ENCODE data around the gene ALKBH1. TPM values are rescaled to one million over a fixed set of nuclear protein-coding genes. Genes with fewer than 3 reads are reported as not detected.
"Not testable (repeated sequence)": the region's sequence is repeated elsewhere in the genome, so short reads cannot be mapped to it uniquely, and the experiment has no call there.

Gene ALKBH1
- total RNA-seq, 1 experiment from 2014 or later: 20.3 TPM

- no peak for DNase-seq (ENCODE audit: low read depth)
These were observed 32.9 kb downstream of the ALKBH1 start for GRCh38 chr14:77674931-77675330.

- no peak for DNase-seq (ENCODE audit: low read depth)
These were observed 34.6 kb downstream of the ALKBH1 start for GRCh38 chr14:77673193-77673592.

- no peak for DNase-seq (ENCODE audit: low read depth)
These were observed 40.5 kb downstream of the ALKBH1 start for GRCh38 chr14:77667331-77667730.

GRCh38 chr14:77663293-77663692, 44.5 kb downstream of the ALKBH1 start:
- peak; percentile 17 for DNase-seq (ENCODE audit: low read depth)

GRCh38 chr14:77661562-77661961, 46.3 kb downstream of the ALKBH1 start:
- DNase-seq (ENCODE audit: low read depth): not testable (repeated sequence)

GRCh38 chr14:77660754-77661153, 47.1 kb downstream of the ALKBH1 start:
- no peak for DNase-seq (ENCODE audit: low read depth)

- no peak for DNase-seq (ENCODE audit: low read depth)
These were observed 48.0 kb downstream of the ALKBH1 start for GRCh38 chr14:77659831-77660230.

- DNase-seq (ENCODE audit: low read depth): no peak
These were observed 50.5 kb downstream of the ALKBH1 start for GRCh38 chr14:77657280-77657679.

GRCh38 chr14:77654001-77654441, 53.8 kb downstream of the ALKBH1 start:
- DNase-seq (ENCODE audit: low read depth): no peak

GRCh38 chr14:77649326-77649725, 58.5 kb downstream of the ALKBH1 start:
- DNase-seq (ENCODE audit: low read depth): no peak

GRCh38 chr14:77648520-77649200, 59.2 kb downstream of the ALKBH1 start:
- no peak for DNase-seq (ENCODE audit: low read depth)

GRCh38 chr14:77647853-77648252, 60.0 kb downstream of the ALKBH1 start:
- no peak for DNase-seq (ENCODE audit: low read depth)

GRCh38 chr14:77646907-77647306, 60.9 kb downstream of the ALKBH1 start:
- no peak for DNase-seq (ENCODE audit: low read depth)

- no peak for DNase-seq (ENCODE audit: low read depth)
These were observed 62.1 kb downstream of the ALKBH1 start for GRCh38 chr14:77645520-77646230.

GRCh38 chr14:77642407-77642806, 65.4 kb downstream of the ALKBH1 start:
- DNase-seq (ENCODE audit: low read depth): no peak

GRCh38 chr14:77641534-77642341, 66.1 kb downstream of the ALKBH1 start:
- no peak for DNase-seq (ENCODE audit: low read depth)

GRCh38 chr14:77640756-77641533, 66.9 kb downstream of the ALKBH1 start:
- DNase-seq (ENCODE audit: low read depth): no peak

GRCh38 chr14:77638771-77639171, 69.1 kb downstream of the ALKBH1 start:
- peak; percentile 84 for DNase-seq (ENCODE audit: low read depth)

- not testable (repeated sequence) for DNase-seq (ENCODE audit: low read depth)
These were observed 72.0 kb downstream of the ALKBH1 start for GRCh38 chr14:77635869-77636268.

GRCh38 chr14:77635466-77635865, 72.4 kb downstream of the ALKBH1 start:
- not testable (repeated sequence) for DNase-seq (ENCODE audit: low read depth)

GRCh38 chr14:77630111-77630510, 77.7 kb downstream of the ALKBH1 start:
- DNase-seq (ENCODE audit: low read depth): no peak
